ENCODE measurements around the gene ELMOD1. TPM values are rescaled to one million over a fixed set of nuclear protein-coding genes. Genes with fewer than 3 reads are reported as not detected.
A peak's percentile ranks its signal among the peaks of the same experiment; 100 is the strongest.

ELMOD1 gene
- total RNA-seq, 4 donors from 2014 or later = 0.39 to 1.7 (median 0.54) TPM

GRCh38 chr11:107592231-107592590 is 1.3 kb downstream of the ELMOD1 start:
- H3K36me3 ChIP-seq = no peaks in the 10 kb centered on the region
- WGBS = 20% methylated on average over 6 of the region's 6 CpGs
- peaks cover 25 to 28% (median 27%) of the 10 kb centered on the region in 4 donors for H3K4me1 ChIP-seq
- no peak for DNase-seq (ENCODE audit: extremely low spot score)
- H3K4me3 ChIP-seq = peak overlapping the region; percentile 63 to 75 (median 66)
- no peaks in the 10 kb centered on the region for H3K9me3 ChIP-seq
- intact Hi-C loops (cut with DNase I) = no loop called here
- TF ChIP-seq POLR2AphosphoS5 (IDR thresholded peaks at IDR 0.05) (no peak), POLR2A (IDR thresholded peaks at IDR 0.05; ENCODE audit: low read depth) (no peak)
- no peak overlapping the region for H3K27ac ChIP-seq (replicated peaks in 1 of 4)
- peaks cover 4 to 42% (median 21%) of the 10 kb centered on the region in 4 donors for H3K27me3 ChIP-seq

GRCh38 chr11:107592813-107593212 is 1.9 kb downstream of the ELMOD1 start:
- no peak overlapping the region for H3K4me3 ChIP-seq
- no peaks in the 10 kb centered on the region for H3K9me3 ChIP-seq
- 37% methylated on average over 5 of the region's 5 CpGs for WGBS
- H3K4me1 ChIP-seq = peaks cover 25 to 28% (median 27%) of the 10 kb centered on the region in 4 donors
- TF ChIP-seq POLR2A (IDR thresholded peaks at IDR 0.05; ENCODE audit: low read depth) (no peak), POLR2AphosphoS5 (IDR thresholded peaks at IDR 0.05) (no peak), EP300 (IDR thresholded peaks at IDR 0.05) (no peak)
- TF ChIP-seq, protein P1, sequence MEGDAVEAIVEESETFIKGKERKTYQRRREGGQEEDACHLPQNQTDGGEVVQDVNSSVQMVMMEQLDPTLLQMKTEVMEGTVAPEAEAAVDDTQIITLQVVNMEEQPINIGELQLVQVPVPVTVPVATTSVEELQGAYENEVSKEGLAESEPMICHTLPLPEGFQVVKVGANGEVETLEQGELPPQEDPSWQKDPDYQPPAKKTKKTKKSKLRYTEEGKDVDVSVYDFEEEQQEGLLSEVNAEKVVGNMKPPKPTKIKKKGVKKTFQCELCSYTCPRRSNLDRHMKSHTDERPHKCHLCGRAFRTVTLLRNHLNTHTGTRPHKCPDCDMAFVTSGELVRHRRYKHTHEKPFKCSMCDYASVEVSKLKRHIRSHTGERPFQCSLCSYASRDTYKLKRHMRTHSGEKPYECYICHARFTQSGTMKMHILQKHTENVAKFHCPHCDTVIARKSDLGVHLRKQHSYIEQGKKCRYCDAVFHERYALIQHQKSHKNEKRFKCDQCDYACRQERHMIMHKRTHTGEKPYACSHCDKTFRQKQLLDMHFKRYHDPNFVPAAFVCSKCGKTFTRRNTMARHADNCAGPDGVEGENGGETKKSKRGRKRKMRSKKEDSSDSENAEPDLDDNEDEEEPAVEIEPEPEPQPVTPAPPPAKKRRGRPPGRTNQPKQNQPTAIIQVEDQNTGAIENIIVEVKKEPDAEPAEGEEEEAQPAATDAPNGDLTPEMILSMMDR (IDR thresholded peaks at IDR 0.05) = no peak
- intact Hi-C loops (cut with DNase I) = no loop called here
- peaks cover 4 to 42% (median 21%) of the 10 kb centered on the region in 4 donors for H3K27me3 ChIP-seq
- no peak for DNase-seq (ENCODE audit: extremely low spot score)
- H3K27ac ChIP-seq (replicated peaks in 1 of 4) = no peak overlapping the region
- H3K36me3 ChIP-seq = no peaks in the 10 kb centered on the region

GRCh38 chr11:107593951-107594350 is 3.0 kb downstream of the ELMOD1 start:
- peaks cover 4 to 42% (median 19%) of the 10 kb centered on the region in 4 donors for H3K27me3 ChIP-seq
- H3K4me1 ChIP-seq = peaks cover 25 to 28% (median 27%) of the 10 kb centered on the region in 4 donors
- no peaks in the 10 kb centered on the region for H3K36me3 ChIP-seq
- H3K4me3 ChIP-seq = no peak overlapping the region
- intact Hi-C loops (cut with DNase I) = no loop called here
- TF ChIP-seq, protein P1 (IDR thresholded peaks at IDR 0.05) = no peak
- TF ChIP-seq EP300 (IDR thresholded peaks at IDR 0.05) (no peak), POLR2A (IDR thresholded peaks at IDR 0.05; ENCODE audit: low read depth) (no peak), POLR2AphosphoS5 (IDR thresholded peaks at IDR 0.05) (no peak)
- DNase-seq (ENCODE audit: extremely low spot score) = no peak
- no peak overlapping the region for H3K27ac ChIP-seq (replicated peaks in 1 of 4)
- WGBS = 39% methylated on average over 4 of the region's 4 CpGs
- H3K9me3 ChIP-seq = no peaks in the 10 kb centered on the region

- Histone ChIP-seq H3K4me1 (peaks cover 24 to 28% (median 26%) of the 10 kb centered on the region in 4 donors), H3K27ac (replicated peaks in 1 of 4) (no peak overlapping the region), H3K9me3 (no peaks in the 10 kb centered on the region), H3K36me3 (no peaks in the 10 kb centered on the region), H3K4me3 (no peak overlapping the region), H3K27me3 (peaks cover 4 to 38% (median 15%) of the 10 kb centered on the region in 4 donors)
- no peak for DNase-seq (ENCODE audit: extremely low spot score)
- 74% methylated on average over 2 of the region's 2 CpGs for WGBS
- intact Hi-C loops (cut with DNase I) = no loop called here
- TF ChIP-seq EP300 (IDR thresholded peaks at IDR 0.05) (no peak), POLR2AphosphoS5 (IDR thresholded peaks at IDR 0.05) (no peak), POLR2A (IDR thresholded peaks at IDR 0.05; ENCODE audit: low read depth) (no peak)
- TF ChIP-seq, protein P1 (IDR thresholded peaks at IDR 0.05) = no peak
These were observed 3.8 kb downstream of the ELMOD1 start for GRCh38 chr11:107594736-107595135.

DNA sequence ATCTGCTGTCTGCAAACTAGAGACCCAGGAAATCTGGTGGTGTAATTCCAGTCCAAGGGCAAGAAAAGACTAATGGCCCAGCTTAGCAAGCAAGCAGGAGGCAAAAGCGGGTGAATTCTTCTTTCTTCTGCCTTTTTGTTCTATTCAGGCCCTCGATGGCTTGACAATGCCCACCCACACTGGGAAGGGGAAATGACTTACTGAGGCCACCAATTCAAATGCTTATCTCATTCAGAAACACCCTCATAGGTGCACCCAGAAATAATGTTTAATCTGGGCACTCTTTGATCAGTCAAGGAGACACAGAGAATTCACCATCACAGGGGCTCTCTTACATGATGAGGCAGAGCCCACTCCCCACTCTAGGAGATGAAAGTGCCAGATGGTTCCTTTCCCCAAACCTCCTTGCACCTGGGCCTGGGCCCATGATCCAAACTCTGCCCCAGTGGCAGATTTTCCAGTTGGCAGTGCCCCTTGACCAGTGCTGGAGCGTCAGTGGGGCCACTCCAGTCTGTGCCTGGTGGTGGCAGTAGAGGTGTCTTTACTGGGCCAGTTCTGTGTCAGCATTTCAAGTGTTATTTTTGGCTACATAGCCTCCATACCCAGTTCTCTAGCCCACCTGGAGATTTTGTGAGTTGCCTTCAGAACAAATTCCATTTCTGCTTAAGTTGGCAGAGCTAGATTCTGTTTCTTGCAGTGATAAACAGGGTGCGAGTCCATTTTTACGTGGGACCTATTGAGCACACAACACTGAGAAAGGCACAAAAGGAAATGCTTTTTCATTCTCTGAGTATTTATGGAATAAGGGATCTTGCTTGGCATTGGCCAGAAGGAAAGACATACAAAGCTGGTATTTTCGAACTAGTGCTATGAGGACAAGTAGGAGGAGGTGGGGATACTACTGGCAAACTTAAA is 7.5 kb downstream of the ELMOD1 start:
- WGBS = 71% methylated on average over 5 of the region's 6 CpGs
- Histone ChIP-seq H3K27ac (replicated peaks in 1 of 4) (no peak overlapping the region), H3K4me1 (no peaks in the 10 kb centered on the region), H3K27me3 (peaks cover 0 to 9% (median 0%) of the 10 kb centered on the region in 4 donors), H3K36me3 (no peaks in the 10 kb centered on the region), H3K9me3 (no peaks in the 10 kb centered on the region), H3K4me3 (no peak overlapping the region)
- DNase-seq (ENCODE audit: extremely low spot score) = peak; percentile 47
- intact Hi-C loops (cut with DNase I) = no loop called here
- TF ChIP-seq POLR2A (IDR thresholded peaks at IDR 0.05; ENCODE audit: low read depth) = no peak
- TF ChIP-seq, protein P1 (IDR thresholded peaks at IDR 0.05) = peak in 1 of 3 experiments; percentile 7
